HG02763 (cell line): ENCODE measurements around the gene SERPINB5.
"Not testable (repeated sequence)": the region's sequence is repeated elsewhere in the genome, so short reads cannot be mapped to it uniquely, and the experiment has no call there.

ENCODE experiments used
- ATAC-seq: cut with Tn5 transposase; IDR thresholded peaks from one replicate; pipeline ENCODE4 v1.9.1; 2021; ENCODE audit warnings: mild to moderate bottlenecking, moderate library complexity; ENCODE audit not compliant: unreplicated experiment

SERPINB5 gene, protein sequence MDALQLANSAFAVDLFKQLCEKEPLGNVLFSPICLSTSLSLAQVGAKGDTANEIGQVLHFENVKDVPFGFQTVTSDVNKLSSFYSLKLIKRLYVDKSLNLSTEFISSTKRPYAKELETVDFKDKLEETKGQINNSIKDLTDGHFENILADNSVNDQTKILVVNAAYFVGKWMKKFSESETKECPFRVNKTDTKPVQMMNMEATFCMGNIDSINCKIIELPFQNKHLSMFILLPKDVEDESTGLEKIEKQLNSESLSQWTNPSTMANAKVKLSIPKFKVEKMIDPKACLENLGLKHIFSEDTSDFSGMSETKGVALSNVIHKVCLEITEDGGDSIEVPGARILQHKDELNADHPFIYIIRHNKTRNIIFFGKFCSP

DNA sequence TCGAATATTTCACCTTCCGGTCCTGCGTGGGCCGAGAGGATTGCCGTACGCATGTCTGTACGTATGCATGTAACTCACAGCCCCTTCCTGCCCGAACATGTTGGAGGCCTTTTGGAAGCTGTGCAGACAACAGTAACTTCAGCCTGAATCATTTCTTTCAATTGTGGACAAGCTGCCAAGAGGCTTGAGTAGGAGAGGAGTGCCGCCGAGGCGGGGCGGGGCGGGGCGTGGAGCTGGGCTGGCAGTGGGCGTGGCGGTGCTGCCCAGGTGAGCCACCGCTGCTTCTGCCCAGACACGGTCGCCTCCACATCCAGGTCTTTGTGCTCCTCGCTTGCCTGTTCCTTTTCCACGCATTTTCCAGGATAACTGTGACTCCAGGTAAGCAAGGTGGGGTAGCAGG, at the start of gene SERPINB5:
TSS of gene SERPINB5 (plus strand) at position 291 of the 400 bp plus-strand sequence. CDS start 7,471 bp downstream, outside the sequence.
- no peak for ATAC-seq

DNA sequence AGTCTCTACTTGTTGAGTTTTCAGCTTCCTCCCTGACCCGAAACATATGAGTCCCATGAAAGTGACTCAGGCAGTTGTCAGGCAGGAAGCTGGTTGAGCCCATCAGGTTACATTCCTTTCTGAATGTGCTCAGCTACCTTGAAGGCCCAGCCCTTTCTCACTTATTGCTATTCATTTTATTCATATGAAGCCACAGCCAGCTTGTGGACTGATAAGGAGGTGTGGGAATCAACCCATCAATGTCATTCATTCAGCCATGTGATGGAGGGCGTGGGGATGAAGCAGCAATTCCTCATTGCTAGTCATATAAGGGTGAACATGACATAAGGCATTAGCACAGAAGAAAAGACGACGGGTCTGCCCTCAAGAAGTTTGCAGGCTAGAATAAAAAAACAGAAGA, 49.2 kb upstream of the SERPINB5 start:
- no peak for ATAC-seq

DNA sequence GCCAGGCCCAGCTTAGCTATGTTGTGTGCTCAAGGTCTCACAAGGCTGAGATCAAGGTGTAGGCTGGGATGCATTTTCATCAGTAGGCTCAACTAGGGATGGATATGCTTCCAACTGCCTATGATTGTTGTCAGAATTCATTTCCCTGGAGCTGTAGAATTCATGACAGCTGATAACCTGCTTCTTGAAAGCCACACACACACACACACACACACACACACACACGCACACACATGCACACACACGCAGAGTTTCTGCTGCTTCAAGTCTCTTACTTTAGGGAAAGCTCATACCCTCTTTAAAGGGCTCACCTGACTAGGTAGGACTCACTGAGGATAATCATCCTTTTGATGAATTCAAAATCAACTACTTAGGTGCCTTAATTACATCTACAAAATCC, 46.2 kb upstream of the SERPINB5 start:
- no peak for ATAC-seq

DNA sequence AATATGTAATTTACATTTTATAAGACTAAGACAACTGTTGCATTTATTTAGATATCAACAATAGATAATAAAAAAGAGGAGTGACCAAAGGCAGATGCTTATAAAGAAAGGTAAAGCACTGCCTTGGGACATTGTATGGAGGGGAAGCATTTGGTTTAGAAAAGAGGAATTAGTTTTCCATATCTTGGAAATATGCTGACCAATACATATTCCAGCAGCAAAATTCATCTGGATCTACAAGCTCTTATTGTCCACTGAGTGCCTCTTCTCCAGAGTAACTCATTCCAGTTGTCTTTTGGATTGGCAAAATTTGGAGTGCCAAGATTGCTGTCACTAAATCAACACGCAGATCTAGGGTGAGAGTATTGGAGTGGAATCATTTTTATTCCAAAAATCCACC, 45.6 kb upstream of the SERPINB5 start:
- ATAC-seq = no peak

DNA sequence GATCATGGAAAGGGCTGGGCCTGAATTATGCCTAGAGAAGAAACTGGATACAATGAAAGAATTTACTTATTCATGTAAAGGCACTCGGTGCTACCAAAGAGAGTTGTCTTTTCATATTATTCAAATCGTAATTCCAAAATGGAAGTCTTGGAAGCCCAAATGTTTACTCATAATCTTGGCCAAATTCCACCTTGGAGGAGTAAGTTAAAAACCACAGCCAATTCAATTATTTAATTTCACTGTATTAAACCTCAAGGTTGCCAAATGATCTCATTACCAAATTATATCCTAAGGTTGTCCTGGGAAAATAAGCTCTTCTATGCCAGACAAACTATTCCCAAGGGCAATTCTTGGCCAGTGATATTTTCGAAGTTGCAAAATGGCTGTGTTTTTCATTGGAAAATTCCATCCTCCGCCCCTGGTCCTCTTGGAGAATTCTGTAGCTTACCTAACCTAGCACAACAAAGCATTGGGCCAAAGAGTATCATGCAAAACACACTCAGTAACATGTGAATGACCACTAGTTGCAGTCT, 43.4 kb upstream of the SERPINB5 start:
- no peak for ATAC-seq

DNA sequence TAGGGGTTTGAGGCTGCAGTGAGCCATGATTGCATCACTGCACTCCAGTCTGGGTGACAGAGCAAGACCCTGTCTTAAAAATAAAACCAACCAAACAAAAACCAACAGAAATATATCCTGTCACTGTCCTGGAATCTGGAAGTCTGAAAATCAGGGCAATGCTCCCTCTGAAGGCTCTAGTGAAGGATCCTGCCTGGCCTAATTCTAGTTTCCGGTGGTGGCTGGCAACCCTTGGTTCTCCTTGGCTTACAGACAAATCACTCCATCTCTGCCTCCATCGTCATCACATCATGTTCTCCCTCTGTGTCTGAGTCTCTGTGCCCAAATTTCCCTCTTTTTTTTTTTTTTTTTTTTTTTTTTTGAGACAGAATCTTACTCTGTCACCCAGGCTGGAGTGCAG, 38.6 kb upstream of the SERPINB5 start:
- ATAC-seq = no peak

DNA sequence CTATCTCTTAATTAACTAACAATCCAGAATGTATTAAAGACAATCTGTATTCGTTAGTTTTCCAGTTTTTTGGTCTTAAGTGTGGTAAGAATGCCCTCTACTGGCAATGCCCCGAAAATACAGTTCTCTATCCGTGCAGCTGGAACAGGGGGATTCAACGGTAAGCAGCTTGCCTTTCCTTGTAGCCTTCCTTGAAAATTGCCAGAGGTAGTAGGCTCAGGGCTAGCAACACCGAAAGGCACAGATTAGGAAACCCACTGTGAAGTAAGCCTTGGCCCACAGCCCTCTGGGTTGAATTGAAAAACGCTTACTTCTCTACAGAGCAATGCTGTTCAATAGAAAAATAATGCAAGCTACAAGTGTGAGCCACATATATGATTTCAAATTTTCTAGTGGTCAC, 37.4 kb upstream of the SERPINB5 start:
- ATAC-seq = no peak

DNA sequence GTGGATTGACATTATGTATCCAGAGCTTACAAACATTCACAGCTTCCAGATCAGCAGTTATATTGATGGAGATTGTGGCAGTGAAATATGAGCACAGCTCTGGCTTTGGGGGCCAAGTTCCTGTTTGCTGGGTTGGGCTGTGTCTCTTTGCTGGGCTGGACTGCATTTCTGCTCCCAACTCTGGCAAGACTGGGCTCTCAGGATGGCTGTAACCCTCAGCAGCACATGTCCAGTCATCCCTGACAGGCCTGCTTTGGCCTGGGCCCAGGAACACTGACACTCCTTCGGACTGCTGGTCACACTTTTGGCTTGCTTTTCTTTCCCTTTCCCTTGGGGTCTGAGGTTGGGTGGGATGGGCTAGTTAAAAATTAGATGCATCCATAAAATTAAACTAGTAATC, 36.5 kb upstream of the SERPINB5 start:
- ATAC-seq = no peak

DNA sequence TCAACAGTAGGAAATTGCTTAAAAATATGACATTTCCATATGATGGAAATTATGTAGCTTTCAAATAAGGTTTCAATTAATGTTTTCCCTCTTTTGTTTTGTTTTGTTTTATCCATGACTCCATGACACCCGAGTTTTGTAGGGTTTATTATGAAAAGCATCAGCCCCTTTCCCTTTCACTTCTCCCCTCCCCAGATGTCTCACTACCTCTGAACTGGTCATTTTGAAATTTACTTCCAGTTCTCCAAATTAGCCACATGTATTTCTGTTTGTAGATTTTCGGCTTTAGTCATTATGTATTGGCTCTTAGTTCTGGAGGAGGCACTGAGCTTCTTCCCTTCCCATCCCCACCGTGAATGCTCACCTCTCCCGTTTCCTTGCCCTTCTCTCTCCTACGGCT, 35.9 kb upstream of the SERPINB5 start:
- ATAC-seq = no peak

DNA sequence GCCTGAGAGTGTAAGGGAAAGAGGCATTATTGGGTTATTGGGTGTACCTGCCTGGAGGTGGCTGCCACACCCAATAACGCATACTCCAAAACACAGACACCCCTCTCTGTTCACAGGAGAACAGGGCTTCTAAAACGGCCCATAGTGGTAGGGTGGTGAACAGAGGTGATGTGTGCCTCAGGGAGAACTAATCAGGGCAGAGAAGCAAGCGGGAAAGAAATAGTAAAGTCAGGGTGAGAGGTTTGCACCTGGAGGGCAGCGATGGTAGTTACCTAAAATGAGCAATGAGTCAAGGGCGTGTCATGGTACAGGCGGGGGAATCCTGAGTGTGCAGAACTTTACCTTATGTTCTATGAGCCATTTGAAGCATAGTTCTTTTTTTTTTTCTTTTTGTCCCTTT, 32.9 kb upstream of the SERPINB5 start:
- no peak for ATAC-seq

DNA sequence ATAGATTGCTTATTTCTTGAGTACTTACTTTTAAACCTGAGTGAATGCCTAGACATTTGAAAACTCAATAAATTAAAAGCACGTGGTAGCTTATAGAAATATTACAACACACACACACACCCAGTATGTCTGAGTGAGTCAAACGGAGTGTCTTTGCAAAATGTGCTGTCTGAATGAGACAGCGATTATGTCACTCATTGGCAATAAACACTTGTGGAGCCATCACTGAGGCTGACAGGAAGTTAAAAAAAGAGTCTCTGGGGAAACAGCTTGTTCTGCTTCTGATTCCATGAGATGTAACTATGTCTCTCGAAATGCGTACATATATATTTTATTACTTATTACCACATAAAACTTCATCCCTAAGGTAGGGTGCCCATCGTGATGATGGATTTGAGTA, 32.2 kb upstream of the SERPINB5 start:
- ATAC-seq = no peak

DNA sequence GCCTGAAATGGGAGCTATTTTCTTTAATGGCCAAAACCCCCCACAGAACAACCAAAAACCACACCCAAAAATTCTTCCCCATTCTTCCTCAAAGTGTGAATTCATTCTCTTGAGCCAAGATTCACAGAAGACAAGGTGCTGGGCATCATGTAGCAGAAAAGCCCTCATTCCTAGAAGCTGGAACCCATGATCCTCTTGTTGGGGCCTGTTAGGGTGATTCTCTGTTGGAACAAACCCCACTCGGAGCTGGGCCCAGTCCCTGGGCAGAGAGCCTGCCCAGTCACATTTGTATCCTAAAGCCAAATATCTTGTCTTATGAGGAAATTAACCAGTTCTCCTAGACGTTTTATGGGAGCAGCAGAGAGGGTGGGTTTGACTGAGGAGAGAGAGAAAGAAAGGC, 31.7 kb upstream of the SERPINB5 start:
- no peak for ATAC-seq

DNA sequence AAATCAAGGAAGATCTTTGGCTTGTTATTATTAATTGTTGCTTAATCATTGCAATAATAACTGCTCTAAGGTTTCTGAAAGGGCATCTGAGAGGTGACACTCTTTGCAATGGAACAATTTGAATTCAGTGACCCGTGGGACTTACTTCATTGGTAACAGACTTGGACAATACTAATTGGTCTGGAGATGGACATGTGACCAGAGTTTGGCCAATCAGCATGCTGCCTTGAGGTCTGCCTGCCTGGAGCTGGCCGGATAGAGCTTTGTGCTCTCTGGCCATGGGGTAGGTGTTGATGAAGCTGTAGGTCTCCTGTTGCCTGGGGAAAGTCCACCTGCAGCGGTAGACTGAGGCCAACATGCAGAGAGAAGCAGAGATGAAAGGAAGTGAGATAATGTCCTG, 30.5 kb upstream of the SERPINB5 start:
- no peak for ATAC-seq

DNA sequence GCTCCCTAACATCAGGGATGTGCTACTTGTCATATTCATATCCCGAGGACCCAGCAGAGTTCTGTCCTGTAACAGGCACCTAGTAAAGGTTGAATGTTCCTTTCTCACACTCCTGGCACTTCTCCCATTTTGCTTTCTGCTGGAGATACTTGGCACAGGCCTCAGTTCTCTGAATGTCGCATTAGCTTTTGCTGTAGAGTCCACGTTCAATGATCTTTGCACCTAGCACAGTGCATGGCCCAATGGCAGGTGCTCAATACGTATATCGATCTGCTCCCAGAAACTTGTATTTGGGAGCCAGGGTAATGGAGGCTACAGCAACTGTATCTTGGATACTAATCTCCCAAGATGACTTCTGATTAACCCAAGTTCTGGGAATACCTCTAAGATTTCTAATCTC, 29.7 kb upstream of the SERPINB5 start:
- no peak for ATAC-seq

DNA sequence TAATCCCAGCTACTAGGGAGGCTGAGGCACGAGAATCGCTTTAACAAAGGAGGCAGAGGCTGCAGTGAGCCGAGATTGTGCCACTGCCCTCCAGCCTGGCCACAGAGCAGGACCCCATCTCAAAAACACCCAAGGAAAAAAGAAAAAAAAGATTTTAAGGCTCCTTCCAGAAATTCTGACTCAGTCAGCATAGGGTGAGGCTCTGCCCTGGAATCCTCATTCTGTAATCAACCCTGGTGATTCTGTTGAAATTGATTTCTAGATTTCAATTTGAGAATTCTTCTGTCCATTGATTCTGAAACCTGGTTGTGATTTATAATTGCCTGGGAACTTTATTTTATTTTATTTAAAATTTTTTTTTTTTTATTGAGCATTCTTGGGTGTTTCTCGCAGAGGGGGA, 27.3 kb upstream of the SERPINB5 start:
- no peak for ATAC-seq

DNA sequence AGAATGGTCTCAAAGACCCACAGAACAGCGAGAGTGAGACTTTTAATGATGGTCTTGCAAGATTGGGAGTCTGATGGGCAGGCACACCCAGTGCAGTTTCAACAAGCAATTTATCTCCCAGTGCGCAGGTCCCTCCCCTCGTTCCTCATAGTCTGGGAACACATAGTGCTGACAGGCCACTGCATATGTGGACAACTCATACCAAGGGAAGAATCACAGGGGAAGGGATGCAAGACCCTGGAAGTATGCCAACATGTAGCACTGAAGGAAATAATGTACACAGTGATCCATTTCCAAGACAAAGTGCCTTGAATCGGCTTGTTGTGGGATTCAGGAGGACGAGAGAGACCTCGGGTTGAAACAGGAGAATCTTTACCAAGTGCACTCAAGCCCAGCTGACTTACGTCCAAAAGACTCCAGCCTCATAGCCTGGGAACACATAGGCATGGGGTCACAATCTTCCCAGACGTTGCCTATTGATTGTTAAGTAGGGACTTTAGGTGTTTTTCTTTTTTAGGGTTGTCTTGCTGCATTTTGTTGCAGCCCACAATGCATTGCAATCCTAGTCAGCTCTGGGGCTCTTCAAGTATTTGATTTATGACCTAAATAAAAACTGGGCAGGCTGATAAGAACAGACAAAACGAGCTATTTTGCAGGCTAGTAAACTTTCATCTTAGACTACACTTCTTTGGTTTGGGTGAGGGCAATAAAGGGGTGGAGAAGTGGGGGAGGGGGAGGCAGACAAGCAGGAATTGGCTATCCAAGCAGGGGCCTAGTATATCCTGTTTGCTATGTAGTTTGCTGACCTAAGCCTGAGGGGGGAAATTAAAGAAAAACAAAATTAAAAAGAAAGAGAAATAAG, 24.7 kb upstream of the SERPINB5 start:
- ATAC-seq = no peak

DNA sequence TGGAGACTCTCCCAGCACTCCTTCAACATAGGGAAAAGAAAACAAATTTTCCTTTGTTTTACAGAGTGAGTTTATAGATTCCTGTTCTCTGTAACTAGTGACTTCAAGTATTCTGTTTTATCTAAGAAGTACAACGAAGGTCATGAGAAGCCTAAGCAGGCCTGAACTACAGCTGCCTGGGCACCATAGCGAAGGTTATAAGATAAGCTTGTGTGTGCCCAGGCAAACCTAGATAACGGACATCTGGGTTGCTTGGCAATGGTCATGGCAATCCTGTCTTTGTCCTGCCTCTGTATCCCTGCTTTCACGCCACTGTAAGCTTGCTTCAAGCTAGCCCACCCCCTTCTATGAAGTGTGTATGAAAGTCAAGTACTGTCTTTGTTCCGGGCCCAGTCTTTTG, 24.0 kb upstream of the SERPINB5 start:
- not testable (repeated sequence) for ATAC-seq

DNA sequence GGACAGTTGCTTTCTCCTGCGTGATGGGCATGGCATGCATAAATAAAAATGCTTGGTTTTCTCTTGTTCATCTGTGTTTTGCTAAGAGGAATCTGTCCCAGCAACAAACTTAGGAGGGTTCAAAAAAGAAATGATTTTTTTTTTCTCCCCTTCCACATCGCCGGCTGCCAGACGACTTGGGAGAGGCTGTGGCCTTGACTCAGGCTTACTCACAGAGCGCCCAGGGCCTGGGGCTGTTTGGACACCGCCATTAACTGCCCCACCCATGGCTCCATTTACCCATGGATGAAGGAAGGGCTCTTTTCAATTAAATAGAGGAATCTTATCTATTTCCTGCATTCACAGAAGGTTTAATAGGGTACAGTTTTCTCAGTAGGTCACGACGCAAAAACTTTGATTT, 22.3 kb upstream of the SERPINB5 start:
- no peak for ATAC-seq

DNA sequence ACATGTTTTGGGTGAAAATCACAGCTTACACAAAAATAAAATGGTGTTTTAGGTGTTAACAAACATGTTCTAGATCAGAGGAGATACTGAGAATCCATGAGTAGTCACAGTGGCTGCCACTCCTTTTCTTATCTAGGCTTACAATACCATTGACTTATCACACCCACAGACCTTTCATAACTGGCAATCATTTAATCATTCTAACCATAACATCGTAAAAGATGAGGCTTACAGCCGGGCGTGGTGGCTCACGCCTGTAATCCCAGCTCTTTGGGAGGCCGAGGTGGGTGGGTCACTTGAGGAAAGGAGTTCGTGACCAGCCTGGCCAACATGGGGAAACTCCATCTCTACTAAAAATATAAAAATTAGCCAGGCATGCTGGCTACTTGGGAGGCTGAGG, 18.8 kb upstream of the SERPINB5 start:
- ATAC-seq = no peak

DNA sequence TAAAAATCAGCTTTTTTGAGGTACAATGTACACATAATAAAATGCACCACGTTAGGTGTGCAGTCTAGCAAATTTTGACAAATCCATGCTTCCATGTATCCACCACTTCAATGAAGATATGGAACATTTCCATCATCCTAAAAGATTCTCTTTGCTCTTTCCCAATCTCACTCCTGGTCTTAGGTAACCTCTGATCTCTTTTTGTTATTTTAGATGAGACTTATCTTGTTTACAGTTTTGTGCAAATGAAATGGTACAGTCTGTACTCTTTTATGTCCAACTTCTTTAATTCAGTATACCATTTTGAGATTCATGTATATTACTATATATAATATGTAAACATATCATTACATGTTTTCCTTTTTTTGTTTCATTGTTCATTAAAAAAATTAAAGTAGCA, 16.3 kb upstream of the SERPINB5 start:
- ATAC-seq = no peak

DNA sequence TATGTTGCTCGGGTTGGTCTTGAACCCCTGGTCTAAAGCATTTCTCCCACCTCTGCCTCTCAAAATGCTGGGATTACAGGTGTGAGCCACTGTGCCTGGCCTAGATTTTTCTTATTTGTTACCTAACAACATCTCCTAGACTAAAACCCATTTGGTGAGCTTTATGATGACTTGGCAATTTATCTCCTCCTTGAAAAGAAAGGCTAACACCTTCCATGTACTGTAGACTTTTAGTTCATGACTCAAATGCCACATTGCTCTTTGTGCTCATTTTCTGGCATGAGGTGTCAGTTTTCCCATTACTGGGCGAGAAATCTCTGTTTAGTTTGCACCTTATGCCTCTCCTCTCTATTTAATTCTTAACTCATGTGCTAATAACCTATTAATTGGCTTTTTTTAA, 12.3 kb upstream of the SERPINB5 start:
- no peak for ATAC-seq

DNA sequence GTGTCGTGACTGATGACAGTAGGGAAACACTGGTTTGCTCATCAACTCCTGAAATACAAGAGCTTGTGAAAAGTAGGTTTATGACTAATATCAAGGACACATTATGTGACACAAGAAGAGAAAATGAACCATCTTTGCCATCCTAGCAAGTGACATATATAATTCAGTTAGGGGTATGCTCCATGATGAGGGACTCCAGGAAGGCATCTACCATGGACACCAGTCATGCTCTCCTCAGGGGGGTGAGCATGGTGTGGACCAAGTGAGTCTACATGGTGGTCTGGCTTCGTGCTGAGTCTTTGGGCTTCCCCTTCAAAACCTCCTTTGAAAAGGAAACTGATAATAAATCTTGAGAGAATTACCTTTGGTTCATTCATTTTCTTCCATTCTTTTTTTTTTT, 11.7 kb upstream of the SERPINB5 start:
- no peak for ATAC-seq
